Stimulated activated CD4-positive, alpha-beta T cell treated with anti-CD3 and anti-CD28 coated beads, Interleukin-15, amount 100 ng/mL, for 48 hours (primary cell): ENCODE results near the gene ZNF337.
"Not testable (repeated sequence)": the region's sequence is repeated elsewhere in the genome, so short reads cannot be mapped to it uniquely, and the experiment has no call there.

ENCODE experiments used
- DNase-seq, 2 donors: peaks; one replicate each; pipeline ENCODE4 v3.0.0-alpha.2; 2020; ENCODE audit warnings: low read depth in 2 of 2

The ZNF337 gene

GRCh38 chr20:25695532-25696370 lies 902 bp downstream of the ZNF337 start:
- DNase-seq = no peak

GRCh38 chr20:25692499-25692898 lies 4.2 kb downstream of the ZNF337 start:
- DNase-seq = no peak

GRCh38 chr20:25690427-25690826 lies 6.2 kb downstream of the ZNF337 start:
- no peak for DNase-seq

- DNase-seq = no peak
These were observed 10.3 kb downstream of the ZNF337 start for GRCh38 chr20:25686081-25687067.

GRCh38 chr20:25685276-25686080 lies 11.2 kb downstream of the ZNF337 start:
- DNase-seq = no peak

GRCh38 chr20:25683826-25684225 lies 12.8 kb downstream of the ZNF337 start:
- not testable (repeated sequence) for DNase-seq

- no peak for DNase-seq
These were observed 13.6 kb downstream of the ZNF337 start for GRCh38 chr20:25683050-25683449.

- no peak for DNase-seq
These were observed 20.4 kb downstream of the ZNF337 start for GRCh38 chr20:25676164-25676809.

GRCh38 chr20:25675161-25675560 lies 21.5 kb downstream of the ZNF337 start:
- no peak for DNase-seq

GRCh38 chr20:25672659-25673235 lies 23.9 kb downstream of the ZNF337 start:
- DNase-seq = no peak

GRCh38 chr20:25669826-25670422 lies 26.7 kb downstream of the ZNF337 start:
- DNase-seq = no peak

- DNase-seq = no peak
These were observed 28.2 kb downstream of the ZNF337 start for GRCh38 chr20:25668446-25668845.

- no peak for DNase-seq
These were observed 36.7 kb downstream of the ZNF337 start for GRCh38 chr20:25659999-25660398.

- no peak for DNase-seq
These were observed 42.2 kb downstream of the ZNF337 start for GRCh38 chr20:25654487-25654886.

- not testable (repeated sequence) for DNase-seq
These were observed 43.8 kb downstream of the ZNF337 start for GRCh38 chr20:25652866-25653265.

- no peak for DNase-seq
These were observed 51.8 kb downstream of the ZNF337 start for GRCh38 chr20:25644814-25645213.

- no peak for DNase-seq
These were observed 52.9 kb downstream of the ZNF337 start for GRCh38 chr20:25643716-25644115.

GRCh38 chr20:25637247-25637646 lies 59.4 kb downstream of the ZNF337 start:
- DNase-seq = no peak

- no peak for DNase-seq
These were observed 63.5 kb downstream of the ZNF337 start for GRCh38 chr20:25632940-25633790.
